OCI-LY7 (cell line): Measurements from ENCODE around the gene NUDT21. TPM values are rescaled to one million over a fixed set of nuclear protein-coding genes. Genes with fewer than 3 reads are reported as not detected.
"Not testable (repeated sequence)": the region's sequence is repeated elsewhere in the genome, so short reads cannot be mapped to it uniquely, and the experiment has no call there.

ENCODE experiments used
- BruUV-seq: library from RNA; stranded (reverse); fragments of 400-500 nt; replicated peaks from 2 replicates; lab custom pipeline; 2021; lab: Mats Ljungman, UMichigan
- CTCF ChIA-PET: fragments of 300-600 bp; sonication (Branson Sonifier 250); formaldehyde crosslinking; loops from one replicate; lab custom pipeline; 2022; ENCODE audit warnings: antibody characterized with exemption; ENCODE audit not compliant: unreplicated experiment; lab: Charles Lee
- POLR2A ChIA-PET: fragments of 300-600 bp; sonication (Branson Sonifier 250); formaldehyde crosslinking; loops from one replicate; lab custom pipeline; 2022; ENCODE audit warnings: antibody characterized with exemption; lab: Charles Lee
- DNase-seq: peaks from one replicate; pipeline ENCODE4 v3.0.0-alpha.2; 2015; ENCODE audit warnings: low spot score
- H2AFZ ChIP-seq: fragments of 200-600 bp; sonication (generic), shearing (Covaris generic); 2 replicates; pipeline ENCODE4 v1.6.1; 2014; ENCODE audit warnings: mild to moderate bottlenecking, antibody characterized with exemption, low read length, moderate library complexity
- H3K27ac ChIP-seq: fragments of 200-600 bp; sonication (generic); 2 replicates; pipeline ENCODE4 v1.5.1; 2014; ENCODE audit warnings: mixed run types, low read depth, mild to moderate bottlenecking, moderate library complexity, low read length, inconsistent platforms; ENCODE audit not compliant: poor library complexity, severe bottlenecking
- H3K36me3 ChIP-seq: fragments of 200-600 bp; sonication (generic); 2 replicates; pipeline ENCODE4 v1.6.1; 2014; ENCODE audit warnings: mild to moderate bottlenecking, antibody characterized with exemption, low read length, moderate library complexity, mixed read lengths; ENCODE audit not compliant: insufficient read depth
- H3K4me1 ChIP-seq: fragments of 200-600 bp; sonication (generic); 2 replicates; pipeline ENCODE4 v1.5.1; 2014; ENCODE audit warnings: mild to moderate bottlenecking, low read length; ENCODE audit not compliant: insufficient read depth, poor library complexity, severe bottlenecking
- H3K4me2 ChIP-seq: fragments of 200-600 bp; sonication (generic); 2 replicates; pipeline ENCODE4 v1.6.1; 2014; ENCODE audit warnings: mild to moderate bottlenecking, low read length
- H3K4me3 ChIP-seq: fragments of 200-600 bp; sonication (generic); 2 replicates; pipeline ENCODE4 v1.5.1; 2014; ENCODE audit warnings: mild to moderate bottlenecking, low read depth, low read length; ENCODE audit not compliant: poor library complexity, severe bottlenecking
- H3K79me2 ChIP-seq: fragments of 200-600 bp; sonication (generic); 2 replicates; pipeline ENCODE4 v1.6.1; 2016; ENCODE audit warnings: low read depth, mild to moderate bottlenecking, low read length, moderate library complexity, mixed read lengths; ENCODE audit not compliant: insufficient read depth
- H3K9me2 ChIP-seq: fragments of 200-600 bp; sonication (generic); 2 replicates; pipeline ENCODE4 v1.6.1; 2016; ENCODE audit warnings: mild to moderate bottlenecking, low read length, mixed read lengths; ENCODE audit not compliant: insufficient read depth
- H3K9me3 ChIP-seq: fragments of 200-600 bp; sonication (generic); 2 replicates; pipeline ENCODE4 v1.6.1; 2014; ENCODE audit warnings: mild to moderate bottlenecking, mixed run types, low read length, mixed read lengths
- H4K20me1 ChIP-seq: fragments of 200-600 bp; sonication (generic); 2 replicates; pipeline ENCODE4 v1.6.1; 2014; ENCODE audit warnings: mild to moderate bottlenecking, antibody characterized with exemption, low read length, moderate library complexity, mixed read lengths; ENCODE audit not compliant: insufficient read depth
- EZH2phosphoT487 ChIP-seq: fragments of 200-600 bp; sonication (generic); IDR thresholded peaks from 2 replicates; pipeline ENCODE4 v1.6.1; 2018; ENCODE audit warnings: low read depth, borderline replicate concordance, mild to moderate bottlenecking, mixed run types, antibody characterized with exemption, low read length, moderate library complexity, mixed read lengths
- intact Hi-C: fragments of 100-400 bp; cut with micrococcal nuclease; formaldehyde crosslinking; loops from one replicate; pipeline ENCODE4 v1.10.0; 2022; ENCODE audit not compliant: unreplicated experiment
- total RNA-seq, 2 experiments: library from RNA; depleted of rRNA in 1 of 2; stranded (reverse); fragments of >200 nt in 1 of 2; shearing (Covaris generic) in 1 of 2; gene quantifications; 2 replicates each; pipeline ENCODE4 v1.2.3, GENCODE V29; 2014 to 2022
- TF ChIP-seq, protein P1 (sequence below): fragments of 200-600 bp; sonication (generic); conservative IDR thresholded peaks from 2 replicates; pipeline ENCODE4 v1.5.1; 2014; ENCODE audit warnings: mild to moderate bottlenecking, antibody characterized with exemption, low read length, moderate library complexity, mixed read lengths

Gene NUDT21
- total RNA-seq, 2 experiments from 2014 or later, result 229 to 273 TPM

DNA sequence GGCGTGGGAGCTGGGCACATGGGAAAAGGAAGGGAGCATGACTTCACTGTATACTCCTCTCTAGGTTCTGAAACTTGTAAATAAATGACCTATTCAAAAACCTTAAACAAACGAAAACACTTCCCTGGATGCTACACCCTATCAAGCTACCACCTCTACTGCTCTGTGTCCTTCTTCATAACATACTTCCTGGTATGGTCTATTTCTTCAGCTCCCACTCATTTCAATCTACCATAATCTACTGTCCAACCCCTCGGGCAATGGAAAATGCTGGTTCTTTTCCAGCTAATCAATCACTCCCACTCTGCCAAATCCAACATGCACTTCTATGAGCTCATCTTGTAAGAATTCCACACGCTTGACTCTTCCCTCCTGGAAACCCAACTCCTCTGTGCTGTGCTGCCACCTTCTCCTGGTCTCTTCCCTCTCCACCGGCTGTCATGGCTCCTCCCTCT is 68.2 kb downstream of the NUDT21 start:
- peaks cover 10% of the 10 kb centered on the region; the same call in 1 of the 2 replicates for H3K9me3 ChIP-seq
- BruUV-seq, result no TSS peak
- ChIA-PET CTCF (interaction anchor here (0.5 kb wide), 1 partner anchor 1269 kb away, joined by 3 read pairs; no protein-coding TSS in a partner anchor), POLR2A (interaction anchor here (1.1 kb wide), 1 partner anchor 13 kb away, joined by 4 read pairs; no protein-coding TSS in a partner anchor)
- no peak overlapping the region for H2AFZ ChIP-seq
- H3K9me2 ChIP-seq, result no peaks in the 10 kb centered on the region
- no peak overlapping the region for H3K4me3 ChIP-seq
- H3K36me3 ChIP-seq, result peaks cover 97% of the 10 kb centered on the region
- H3K27ac ChIP-seq, result no peak overlapping the region
- no peak for DNase-seq
- no peak overlapping the region for H3K4me2 ChIP-seq
- no peaks in the 10 kb centered on the region for H3K4me1 ChIP-seq
- H4K20me1 ChIP-seq, result no peaks in the 10 kb centered on the region
- intact Hi-C loops, result no loop called here
- no peak for TF ChIP-seq EZH2phosphoT487
- TF ChIP-seq, protein P1, sequence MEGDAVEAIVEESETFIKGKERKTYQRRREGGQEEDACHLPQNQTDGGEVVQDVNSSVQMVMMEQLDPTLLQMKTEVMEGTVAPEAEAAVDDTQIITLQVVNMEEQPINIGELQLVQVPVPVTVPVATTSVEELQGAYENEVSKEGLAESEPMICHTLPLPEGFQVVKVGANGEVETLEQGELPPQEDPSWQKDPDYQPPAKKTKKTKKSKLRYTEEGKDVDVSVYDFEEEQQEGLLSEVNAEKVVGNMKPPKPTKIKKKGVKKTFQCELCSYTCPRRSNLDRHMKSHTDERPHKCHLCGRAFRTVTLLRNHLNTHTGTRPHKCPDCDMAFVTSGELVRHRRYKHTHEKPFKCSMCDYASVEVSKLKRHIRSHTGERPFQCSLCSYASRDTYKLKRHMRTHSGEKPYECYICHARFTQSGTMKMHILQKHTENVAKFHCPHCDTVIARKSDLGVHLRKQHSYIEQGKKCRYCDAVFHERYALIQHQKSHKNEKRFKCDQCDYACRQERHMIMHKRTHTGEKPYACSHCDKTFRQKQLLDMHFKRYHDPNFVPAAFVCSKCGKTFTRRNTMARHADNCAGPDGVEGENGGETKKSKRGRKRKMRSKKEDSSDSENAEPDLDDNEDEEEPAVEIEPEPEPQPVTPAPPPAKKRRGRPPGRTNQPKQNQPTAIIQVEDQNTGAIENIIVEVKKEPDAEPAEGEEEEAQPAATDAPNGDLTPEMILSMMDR, result no peak
- H3K79me2 ChIP-seq, result no peaks in the 10 kb centered on the region

DNA sequence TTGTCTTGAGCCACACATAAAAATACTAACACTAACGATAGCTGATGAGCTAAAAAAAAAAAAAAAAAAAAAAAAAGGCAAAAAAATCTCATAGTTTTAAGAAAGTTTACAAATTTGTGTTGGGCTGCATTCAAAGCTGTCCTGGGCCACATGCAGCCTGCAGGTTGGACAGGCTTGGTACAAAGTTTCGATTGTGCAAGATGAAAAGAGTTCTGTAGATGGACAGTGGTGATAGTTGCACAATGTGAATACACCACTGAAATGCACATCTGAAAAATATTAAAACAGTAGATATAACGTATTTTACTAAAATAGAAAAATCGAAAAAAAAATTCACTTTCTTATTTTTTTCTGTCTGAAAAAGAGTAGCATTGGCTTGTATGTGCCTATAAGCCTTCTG is 68.7 kb downstream of the NUDT21 start:
- Histone ChIP-seq H3K4me1 (no peaks in the 10 kb centered on the region), H4K20me1 (no peaks in the 10 kb centered on the region), H3K27ac (no peak overlapping the region), H3K9me2 (no peaks in the 10 kb centered on the region), H3K4me3 (no peak overlapping the region), H2AFZ (no peak overlapping the region), H3K4me2 (no peak overlapping the region), H3K36me3 (peaks cover 95% of the 10 kb centered on the region), H3K79me2 (no peaks in the 10 kb centered on the region), H3K9me3 (peaks cover 10% of the 10 kb centered on the region; the same call in 1 of the 2 replicates)
- TF ChIP-seq, protein P1, result no peak
- TF ChIP-seq EZH2phosphoT487, result no peak
- DNase-seq, result no peak
- no TSS peak for BruUV-seq
- intact Hi-C loops, result no loop called here
- ChIA-PET POLR2A (interaction anchor here (0.6 to 1.1 kb wide), 2 partner anchors 13 to 793 kb away, joined by 3 to 4 read pairs; no protein-coding TSS in a partner anchor), CTCF (interaction anchor here (0.5 kb wide), 1 partner anchor 1269 kb away, joined by 3 read pairs; no protein-coding TSS in a partner anchor)

DNA sequence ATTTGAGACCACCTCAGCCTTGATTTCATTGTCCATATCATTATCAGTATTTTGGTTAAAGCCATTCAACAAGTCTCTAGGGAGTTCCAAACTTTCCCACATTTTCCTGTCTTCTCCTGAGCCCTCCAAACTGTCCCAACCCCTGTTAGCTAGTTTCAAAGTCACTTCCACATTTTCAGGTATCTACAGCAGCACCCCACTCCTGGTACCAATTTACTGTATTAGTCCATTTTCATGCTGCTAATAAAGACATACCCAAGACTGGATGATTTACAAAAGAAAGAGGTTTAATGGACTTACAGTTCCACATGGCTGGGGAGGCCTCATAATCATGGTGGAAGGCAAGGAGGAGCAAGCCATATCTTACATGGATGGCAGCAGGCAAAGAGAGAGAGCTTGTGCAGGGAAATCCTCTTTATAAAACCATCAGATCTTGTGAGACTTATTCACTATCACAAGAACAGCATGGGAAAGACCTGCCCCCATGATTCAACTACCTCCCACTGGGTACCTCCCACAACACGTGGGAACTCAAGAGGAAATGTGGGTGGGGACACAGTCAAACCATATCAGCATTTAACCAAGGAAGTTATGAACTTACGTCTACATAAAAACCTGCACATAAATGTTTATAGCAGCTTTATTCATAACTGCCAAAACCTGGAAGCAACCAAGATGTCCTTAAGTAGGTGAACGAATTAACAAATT is 70.2 kb downstream of the NUDT21 start:
- BruUV-seq, H3K27ac ChIP-seq, CTCF ChIA-PET, H2AFZ ChIP-seq, H3K4me1 ChIP-seq, H4K20me1 ChIP-seq, H3K4me3 ChIP-seq, H3K9me2 ChIP-seq, intact Hi-C loops, DNase-seq, H3K79me2 ChIP-seq, H3K4me2 ChIP-seq, H3K9me3 ChIP-seq: not testable (repeated sequence)
- H3K36me3 ChIP-seq, result peaks cover 85% of the 10 kb centered on the region
- POLR2A ChIA-PET, result interaction anchor here (0.7 kb wide), 1 partner anchor 126 kb away, joined by 3 read pairs; no protein-coding TSS in a partner anchor

Other genes with a start within 250 kb of the NUDT21 start
- gene AMFR, start 25.8 kb downstream of the NUDT21 start, total RNA-seq (2014; rRNA removed; shearing (Covaris generic)), result 87.7 and 108 TPM in 2 replicates
- 101 and 105 TPM in 2 replicates for gene AMFR, start 25.8 kb downstream of the NUDT21 start, total RNA-seq (2022)
- gene OGFOD1, start 222 bp upstream of the NUDT21 start, total RNA-seq (2014; rRNA removed; shearing (Covaris generic)), result 35.1 and 78.7 TPM in 2 replicates
- gene OGFOD1, start 222 bp upstream of the NUDT21 start, total RNA-seq (2022), result 45.3 and 56.8 TPM in 2 replicates
- 13.9 and 15.3 TPM in 2 replicates for gene BBS2, start 68.7 kb upstream of the NUDT21 start, total RNA-seq (2014; rRNA removed; shearing (Covaris generic))
- gene BBS2, start 68.7 kb upstream of the NUDT21 start, total RNA-seq (2022), result 14.1 and 18.3 TPM in 2 replicates
- gene MT4, start 113.7 kb upstream of the NUDT21 start, total RNA-seq (2014; rRNA removed; shearing (Covaris generic)), result not detected in 2 replicates
- gene MT4, start 113.7 kb upstream of the NUDT21 start, total RNA-seq (2022), result not detected in 2 replicates
- gene MT3, start 138.2 kb upstream of the NUDT21 start, total RNA-seq (2014; rRNA removed; shearing (Covaris generic)), result not detected in 2 replicates
- not detected in 2 replicates for gene MT3, start 138.2 kb upstream of the NUDT21 start, total RNA-seq (2022)
- 27.2 and 40.0 TPM in 2 replicates for gene MT2A, start 157.3 kb upstream of the NUDT21 start, total RNA-seq (2014; rRNA removed; shearing (Covaris generic))
- 5.7 and 9.3 TPM in 2 replicates for gene MT2A, start 157.3 kb upstream of the NUDT21 start, total RNA-seq (2022)
- not detected in 2 replicates for gene MT1E, start 174.4 kb upstream of the NUDT21 start, total RNA-seq (2014; rRNA removed; shearing (Covaris generic))
- gene MT1E, start 174.4 kb upstream of the NUDT21 start, total RNA-seq (2022), result not detected in 2 replicates
- gene MT1M, start 181.3 kb upstream of the NUDT21 start, total RNA-seq (2014; rRNA removed; shearing (Covaris generic)), result not detected in 2 replicates
- gene MT1M, start 181.3 kb upstream of the NUDT21 start, total RNA-seq (2022), result not detected in 2 replicates
- not detected in 2 replicates for gene MT1A, start 187.3 kb upstream of the NUDT21 start, total RNA-seq (2014; rRNA removed; shearing (Covaris generic))
- gene MT1A, start 187.3 kb upstream of the NUDT21 start, total RNA-seq (2022), result not detected in 2 replicates
- not detected in 2 replicates for gene MT1B, start 200.6 kb upstream of the NUDT21 start, total RNA-seq (2014; rRNA removed; shearing (Covaris generic))
- not detected in 2 replicates for gene MT1B, start 200.6 kb upstream of the NUDT21 start, total RNA-seq (2022)
- gene MT1F, start 206.6 kb upstream of the NUDT21 start, total RNA-seq (2014; rRNA removed; shearing (Covaris generic)), result 0.44 TPM in 1 of 2 replicates, not detected in the other
- gene MT1F, start 206.6 kb upstream of the NUDT21 start, total RNA-seq (2022), result 1.8 TPM in 1 of 2 replicates, not detected in the other
- gene MT1G, start 216.7 kb upstream of the NUDT21 start, total RNA-seq (2014; rRNA removed; shearing (Covaris generic)), result not detected in 2 replicates
- gene MT1G, start 216.7 kb upstream of the NUDT21 start, total RNA-seq (2022), result not detected in 2 replicates
- gene MT1H, start 218.5 kb upstream of the NUDT21 start, total RNA-seq (2014; rRNA removed; shearing (Covaris generic)), result not detected in 2 replicates
- gene MT1H, start 218.5 kb upstream of the NUDT21 start, total RNA-seq (2022), result not detected in 2 replicates
- 17.1 and 18.8 TPM in 2 replicates for gene MT1X, start 231.1 kb upstream of the NUDT21 start, total RNA-seq (2014; rRNA removed; shearing (Covaris generic))
- 14.6 and 21.2 TPM in 2 replicates for gene MT1X, start 231.1 kb upstream of the NUDT21 start, total RNA-seq (2022)